GM23338 (cell line): ENCODE results near the gene OAS1. TPM values are rescaled to one million over a fixed set of nuclear protein-coding genes. Genes with fewer than 3 reads are reported as not detected.

Experiments used
- ATAC-seq: fragments of 200-7000 bp; cut with Tn5 transposase; 3 replicates; pipeline ENCODE4 v1.9.1; 2020
- DNase-seq: peaks from one replicate; pipeline ENCODE4 v3.0.0-alpha.2; 2015; ENCODE audit warnings: low spot score
- H2AFZ ChIP-seq: fragments of 200-600 bp; sonication (generic); 2 replicates; pipeline ENCODE4 v1.8.0; 2016; ENCODE audit warnings: antibody characterized with exemption, mild to moderate bottlenecking, moderate library complexity
- H3F3A ChIP-seq: fragments of 200-600 bp; sonication (generic); replicated peaks from 2 replicates; pipeline ENCODE4 v1.8.0; 2017; ENCODE audit warnings: antibody characterized with exemption, mixed run types, low read depth
- H3K27ac ChIP-seq: fragments of 200-600 bp; sonication (generic); 2 replicates; pipeline ENCODE4 v1.6.1; 2016; ENCODE audit warnings: low read depth
- H3K27me3 ChIP-seq: fragments of 200-600 bp; sonication (generic); 2 replicates; pipeline ENCODE4 v1.8.0; 2016; ENCODE audit warnings: mild to moderate bottlenecking, mixed run types, moderate library complexity; ENCODE audit not compliant: insufficient read depth
- H3K36me3 ChIP-seq: fragments of 200-600 bp; sonication (generic); 2 replicates; pipeline ENCODE4 v1.8.0; 2016; ENCODE audit warnings: mild to moderate bottlenecking; ENCODE audit not compliant: insufficient read depth
- H3K4me1 ChIP-seq: fragments of 200-600 bp; sonication (generic); 2 replicates; pipeline ENCODE4 v1.8.0; 2016; ENCODE audit warnings: mild to moderate bottlenecking, moderate library complexity; ENCODE audit not compliant: insufficient read depth
- H3K4me2 ChIP-seq: fragments of 200-600 bp; sonication (generic); 2 replicates; pipeline ENCODE4 v1.7.1; 2017; ENCODE audit warnings: mixed run types
- H3K4me3 ChIP-seq: fragments of 200-600 bp; sonication (generic); 2 replicates; pipeline ENCODE4 v1.6.1; 2016; ENCODE audit warnings: mixed run types
- H3K79me2 ChIP-seq: fragments of 200-600 bp; sonication (generic); replicated peaks from 2 replicates; pipeline ENCODE4 v1.8.0; 2017; ENCODE audit warnings: mild to moderate bottlenecking; ENCODE audit not compliant: insufficient read depth
- H3K9me2 ChIP-seq: fragments of 200-600 bp; sonication (generic); 2 replicates; pipeline ENCODE4 v1.8.0; 2017; ENCODE audit not compliant: insufficient read depth
- H4K20me1 ChIP-seq: fragments of 200-600 bp; sonication (generic); replicated peaks from 2 replicates; pipeline ENCODE4 v1.8.0; 2017; ENCODE audit warnings: mild to moderate bottlenecking; ENCODE audit not compliant: insufficient read depth
- H3K27ac Mint-ChIP-seq: 2 replicates; pipeline ENCODE4 v1.8.0; 2020; ENCODE audit warnings: inconsistent platforms, mild to moderate bottlenecking, moderate library complexity, mixed read lengths
- H3K27me3 Mint-ChIP-seq: 3 replicates; pipeline ENCODE4 v1.8.0; 2022; ENCODE audit warnings: low read depth, mild to moderate bottlenecking, moderate library complexity, mixed read lengths, inconsistent platforms; ENCODE audit not compliant: insufficient read depth, poor library complexity
- H3K36me3 Mint-ChIP-seq: 3 replicates; pipeline ENCODE4 v1.8.0; 2021; ENCODE audit warnings: low read depth, mild to moderate bottlenecking, inconsistent platforms, moderate library complexity, mixed read lengths
- H3K4me1 Mint-ChIP-seq: 3 replicates; pipeline ENCODE4 v1.8.0; 2020; ENCODE audit warnings: mild to moderate bottlenecking, inconsistent platforms, mixed read lengths
- H3K4me3 Mint-ChIP-seq: 3 replicates; pipeline ENCODE4 v1.8.0; 2021; ENCODE audit warnings: moderate library complexity, mild to moderate bottlenecking, inconsistent platforms, mixed read lengths
- H3K9me3 Mint-ChIP-seq: 3 replicates; pipeline ENCODE4 v1.8.0; 2020; ENCODE audit warnings: moderate library complexity, mild to moderate bottlenecking, inconsistent platforms, mixed read lengths
- CREB1 ChIP-seq: fragments of 250-450 bp; sonication (Bioruptor Pico); IDR thresholded peaks from 2 replicates; pipeline ENCODE4 v1.5.0; 2020; ENCODE audit warnings: low read depth, mild to moderate bottlenecking, moderate library complexity
- EZH2 ChIP-seq: fragments of 200-600 bp; sonication (generic); IDR thresholded peaks from one replicate; pipeline ENCODE4 v1.8.0; 2017; ENCODE audit warnings: antibody characterized with exemption, mild to moderate bottlenecking, low read depth; ENCODE audit not compliant: unreplicated experiment
- EZH2phosphoT487 ChIP-seq: fragments of 200-600 bp; sonication (generic); IDR thresholded peaks from one replicate; pipeline ENCODE4 v1.8.1; 2018; ENCODE audit warnings: antibody characterized with exemption; ENCODE audit not compliant: unreplicated experiment
- STAT1 ChIP-seq: IDR thresholded peaks from one replicate; pipeline ENCODE4 v1.6.1; 2016; ENCODE audit warnings: antibody characterized with exemption; ENCODE audit not compliant: unreplicated experiment
- polyA plus RNA-seq: library from polyadenylated mRNA; unstranded; fragments of >200 nt; fragmentation: Nextera tagmentation; extraction: Ambion mirVana; gene quantifications from 2 replicates; pipeline ENCODE4 v1.2.1, GENCODE V29; 2016
- total RNA-seq: library from RNA; depleted of rRNA; stranded (reverse); fragments of >200 nt; shearing (Covaris generic); gene quantifications from 2 replicates; pipeline ENCODE4 v1.2.3, GENCODE V29; 2014
- TF ChIP-seq, protein P1 (sequence below): fragments of 250-450 bp; sonication (Bioruptor Pico); IDR thresholded peaks from 2 replicates; pipeline ENCODE4 v1.5.0; 2020; ENCODE audit warnings: mild to moderate bottlenecking, moderate library complexity

The OAS1 gene
- total and polyA plus RNA-seq, 2 experiments from 2014 or later: not detected

DNA sequence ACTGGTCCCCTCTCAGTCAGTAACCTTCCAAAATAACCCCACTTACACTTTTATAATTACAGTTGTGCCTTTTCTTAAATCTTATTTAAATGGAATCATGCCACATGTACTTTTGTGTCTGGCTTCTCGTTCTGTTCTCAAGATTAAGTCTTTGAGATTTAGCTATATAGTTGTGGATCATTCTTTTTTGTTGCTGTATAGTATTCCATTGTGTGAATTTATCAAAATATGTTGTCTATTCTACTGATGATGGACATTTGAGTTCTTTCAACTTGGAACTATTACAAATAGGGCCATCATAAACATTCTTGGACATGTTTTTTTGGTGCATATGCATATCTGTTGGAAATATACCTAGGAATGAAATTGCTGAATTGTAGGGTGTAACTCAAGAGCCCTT is 40.6 kb downstream of the OAS1 start:
- H4K20me1 ChIP-seq: no peaks in the 10 kb centered on the region
- H3K27ac ChIP-seq: no peak overlapping the region
- DNase-seq (no peak), ATAC-seq (no peak)
- no peaks in the 10 kb centered on the region for H3K36me3 ChIP-seq
- TF ChIP-seq CREB1 (CRISPR knock-in tag) (no peak), EZH2phosphoT487 (no peak)
- no peaks in the 10 kb centered on the region for H3K27me3 ChIP-seq
- Mint-ChIP-seq H3K4me1 (peaks cover 2% of the 10 kb centered on the region; the same call in 1 of the 3 replicates), H3K9me3 (no peaks in the 10 kb centered on the region), H3K36me3 (no peaks in the 10 kb centered on the region), H3K4me3 (no peak overlapping the region), H3K27me3 (peaks cover 2% of the 10 kb centered on the region), H3K27ac (no peak overlapping the region)
- H3K4me2 ChIP-seq: no peak overlapping the region
- no peaks in the 10 kb centered on the region for H3K9me2 ChIP-seq
- H3K4me3 ChIP-seq: no peak overlapping the region
- H3F3A ChIP-seq: no peaks in the 10 kb centered on the region
- no peaks in the 10 kb centered on the region for H3K4me1 ChIP-seq
- no peak overlapping the region for H2AFZ ChIP-seq
- no peaks in the 10 kb centered on the region for H3K79me2 ChIP-seq

DNA sequence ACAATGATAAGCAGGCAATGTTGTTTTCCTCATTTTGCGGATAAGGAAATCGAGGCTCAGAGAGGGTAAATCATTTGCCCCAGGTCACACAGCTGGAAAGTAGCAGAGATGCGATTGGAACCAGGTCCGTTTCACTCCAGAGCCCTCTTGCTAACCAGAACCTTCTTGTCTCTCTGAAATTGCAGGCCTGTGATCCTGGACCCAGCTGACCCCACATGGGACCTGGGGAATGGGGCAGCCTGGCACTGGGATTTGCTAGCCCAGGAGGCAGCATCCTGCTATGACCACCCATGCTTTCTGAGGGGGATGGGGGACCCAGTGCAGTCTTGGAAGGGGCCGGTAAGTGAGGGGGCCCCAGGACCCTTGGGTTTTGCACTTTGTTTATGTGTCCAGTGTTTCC is 41.0 kb downstream of the OAS1 start:
- H3F3A ChIP-seq: no peaks in the 10 kb centered on the region
- TF ChIP-seq EZH2 (no peak), STAT1 (no peak)
- TF ChIP-seq, protein P1, sequence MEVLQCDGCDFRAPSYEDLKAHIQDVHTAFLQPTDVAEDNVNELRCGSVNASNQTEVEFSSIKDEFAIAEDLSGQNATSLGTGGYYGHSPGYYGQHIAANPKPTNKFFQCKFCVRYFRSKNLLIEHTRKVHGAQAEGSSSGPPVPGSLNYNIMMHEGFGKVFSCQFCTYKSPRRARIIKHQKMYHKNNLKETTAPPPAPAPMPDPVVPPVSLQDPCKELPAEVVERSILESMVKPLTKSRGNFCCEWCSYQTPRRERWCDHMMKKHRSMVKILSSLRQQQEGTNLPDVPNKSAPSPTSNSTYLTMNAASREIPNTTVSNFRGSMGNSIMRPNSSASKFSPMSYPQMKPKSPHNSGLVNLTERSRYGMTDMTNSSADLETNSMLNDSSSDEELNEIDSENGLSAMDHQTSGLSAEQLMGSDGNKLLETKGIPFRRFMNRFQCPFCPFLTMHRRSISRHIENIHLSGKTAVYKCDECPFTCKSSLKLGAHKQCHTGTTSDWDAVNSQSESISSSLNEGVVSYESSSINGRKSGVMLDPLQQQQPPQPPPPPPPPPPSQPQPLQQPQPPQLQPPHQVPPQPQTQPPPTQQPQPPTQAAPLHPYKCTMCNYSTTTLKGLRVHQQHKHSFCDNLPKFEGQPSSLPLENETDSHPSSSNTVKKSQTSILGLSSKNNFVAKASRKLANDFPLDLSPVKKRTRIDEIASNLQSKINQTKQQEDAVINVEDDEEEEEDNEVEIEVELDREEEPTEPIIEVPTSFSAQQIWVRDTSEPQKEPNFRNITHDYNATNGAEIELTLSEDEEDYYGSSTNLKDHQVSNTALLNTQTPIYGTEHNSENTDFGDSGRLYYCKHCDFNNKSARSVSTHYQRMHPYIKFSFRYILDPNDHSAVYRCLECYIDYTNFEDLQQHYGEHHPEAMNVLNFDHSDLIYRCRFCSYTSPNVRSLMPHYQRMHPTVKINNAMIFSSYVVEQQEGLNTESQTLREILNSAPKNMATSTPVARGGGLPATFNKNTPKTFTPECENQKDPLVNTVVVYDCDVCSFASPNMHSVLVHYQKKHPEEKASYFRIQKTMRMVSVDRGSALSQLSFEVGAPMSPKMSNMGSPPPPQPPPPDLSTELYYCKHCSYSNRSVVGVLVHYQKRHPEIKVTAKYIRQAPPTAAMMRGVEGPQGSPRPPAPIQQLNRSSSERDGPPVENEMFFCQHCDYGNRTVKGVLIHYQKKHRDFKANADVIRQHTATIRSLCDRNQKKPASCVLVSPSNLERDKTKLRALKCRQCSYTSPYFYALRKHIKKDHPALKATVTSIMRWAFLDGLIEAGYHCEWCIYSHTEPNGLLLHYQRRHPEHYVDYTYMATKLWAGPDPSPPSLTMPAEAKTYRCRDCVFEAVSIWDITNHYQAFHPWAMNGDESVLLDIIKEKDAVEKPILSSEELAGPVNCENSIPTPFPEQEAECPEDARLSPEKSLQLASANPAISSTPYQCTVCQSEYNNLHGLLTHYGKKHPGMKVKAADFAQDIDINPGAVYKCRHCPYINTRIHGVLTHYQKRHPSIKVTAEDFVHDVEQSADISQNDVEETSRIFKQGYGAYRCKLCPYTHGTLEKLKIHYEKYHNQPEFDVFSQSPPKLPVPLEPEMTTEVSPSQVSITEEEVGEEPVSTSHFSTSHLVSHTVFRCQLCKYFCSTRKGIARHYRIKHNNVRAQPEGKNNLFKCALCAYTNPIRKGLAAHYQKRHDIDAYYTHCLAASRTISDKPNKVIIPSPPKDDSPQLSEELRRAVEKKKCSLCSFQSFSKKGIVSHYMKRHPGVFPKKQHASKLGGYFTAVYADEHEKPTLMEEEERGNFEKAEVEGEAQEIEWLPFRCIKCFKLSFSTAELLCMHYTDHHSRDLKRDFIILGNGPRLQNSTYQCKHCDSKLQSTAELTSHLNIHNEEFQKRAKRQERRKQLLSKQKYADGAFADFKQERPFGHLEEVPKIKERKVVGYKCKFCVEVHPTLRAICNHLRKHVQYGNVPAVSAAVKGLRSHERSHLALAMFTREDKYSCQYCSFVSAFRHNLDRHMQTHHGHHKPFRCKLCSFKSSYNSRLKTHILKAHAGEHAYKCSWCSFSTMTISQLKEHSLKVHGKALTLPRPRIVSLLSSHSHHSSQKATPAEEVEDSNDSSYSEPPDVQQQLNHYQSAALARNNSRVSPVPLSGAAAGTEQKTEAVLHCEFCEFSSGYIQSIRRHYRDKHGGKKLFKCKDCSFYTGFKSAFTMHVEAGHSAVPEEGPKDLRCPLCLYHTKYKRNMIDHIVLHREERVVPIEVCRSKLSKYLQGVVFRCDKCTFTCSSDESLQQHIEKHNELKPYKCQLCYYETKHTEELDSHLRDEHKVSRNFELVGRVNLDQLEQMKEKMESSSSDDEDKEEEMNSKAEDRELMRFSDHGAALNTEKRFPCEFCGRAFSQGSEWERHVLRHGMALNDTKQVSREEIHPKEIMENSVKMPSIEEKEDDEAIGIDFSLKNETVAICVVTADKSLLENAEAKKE: no peak
- H3K4me3 Mint-ChIP-seq: no peak overlapping the region
- no peak overlapping the region for H2AFZ ChIP-seq
- no peaks in the 10 kb centered on the region for H3K9me3 Mint-ChIP-seq
- no peaks in the 10 kb centered on the region for H3K36me3 ChIP-seq
- H3K36me3 Mint-ChIP-seq: no peaks in the 10 kb centered on the region
- H4K20me1 ChIP-seq: no peaks in the 10 kb centered on the region
- H3K27me3 Mint-ChIP-seq: peaks cover 2% of the 10 kb centered on the region
- no peaks in the 10 kb centered on the region for H3K4me1 ChIP-seq
- no peak overlapping the region for H3K27ac Mint-ChIP-seq
- no peak overlapping the region for H3K27ac ChIP-seq
- no peak for DNase-seq
- ATAC-seq: no peak
- no peak overlapping the region for H3K4me3 ChIP-seq
- H3K4me2 ChIP-seq: no peak overlapping the region
- H3K79me2 ChIP-seq: no peaks in the 10 kb centered on the region
- H3K4me1 Mint-ChIP-seq: peaks cover 2% of the 10 kb centered on the region; the same call in 1 of the 3 replicates
- no peaks in the 10 kb centered on the region for H3K27me3 ChIP-seq
- no peaks in the 10 kb centered on the region for H3K9me2 ChIP-seq
